ENCODE data around the gene ATP5MC3.

DNA sequence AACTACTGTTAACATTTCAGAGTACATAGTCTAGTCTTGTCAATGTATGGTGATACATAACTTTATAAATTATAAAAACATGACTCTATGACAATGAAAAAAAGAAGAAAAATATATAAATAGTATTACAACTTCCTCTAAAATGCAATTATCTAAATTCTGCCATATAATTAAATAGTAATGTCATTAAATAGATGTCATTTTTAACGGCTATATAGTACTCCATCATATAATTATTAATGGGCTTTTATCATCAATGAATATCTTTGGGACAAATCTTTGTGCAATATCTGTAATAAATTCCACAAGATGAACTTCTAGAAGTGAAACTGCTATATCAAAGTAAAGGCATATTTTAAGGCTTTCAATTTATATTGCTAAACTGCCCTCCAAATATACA is 38.3 kb downstream of the ATP5MC3 start:
- TF ChIP-seq, protein P1, sequence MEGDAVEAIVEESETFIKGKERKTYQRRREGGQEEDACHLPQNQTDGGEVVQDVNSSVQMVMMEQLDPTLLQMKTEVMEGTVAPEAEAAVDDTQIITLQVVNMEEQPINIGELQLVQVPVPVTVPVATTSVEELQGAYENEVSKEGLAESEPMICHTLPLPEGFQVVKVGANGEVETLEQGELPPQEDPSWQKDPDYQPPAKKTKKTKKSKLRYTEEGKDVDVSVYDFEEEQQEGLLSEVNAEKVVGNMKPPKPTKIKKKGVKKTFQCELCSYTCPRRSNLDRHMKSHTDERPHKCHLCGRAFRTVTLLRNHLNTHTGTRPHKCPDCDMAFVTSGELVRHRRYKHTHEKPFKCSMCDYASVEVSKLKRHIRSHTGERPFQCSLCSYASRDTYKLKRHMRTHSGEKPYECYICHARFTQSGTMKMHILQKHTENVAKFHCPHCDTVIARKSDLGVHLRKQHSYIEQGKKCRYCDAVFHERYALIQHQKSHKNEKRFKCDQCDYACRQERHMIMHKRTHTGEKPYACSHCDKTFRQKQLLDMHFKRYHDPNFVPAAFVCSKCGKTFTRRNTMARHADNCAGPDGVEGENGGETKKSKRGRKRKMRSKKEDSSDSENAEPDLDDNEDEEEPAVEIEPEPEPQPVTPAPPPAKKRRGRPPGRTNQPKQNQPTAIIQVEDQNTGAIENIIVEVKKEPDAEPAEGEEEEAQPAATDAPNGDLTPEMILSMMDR (IDR thresholded peaks at IDR 0.05 in 8 of 11, conservative IDR thresholded peaks at IDR 0.05 in 3 of 11) = no peak
- no peak for TF ChIP-seq POLR2A (IDR thresholded peaks at IDR 0.05)

Data from spleen (tissue), 7 donors.